HCT116 (cell line): ENCODE data around the gene CCNK. TPM values are rescaled to one million over a fixed set of nuclear protein-coding genes. Genes with fewer than 3 reads are reported as not detected.

Experiments
- ATAC-seq: fragments of 200-7000 bp; cut with Tn5 transposase; 2 replicates; pipeline ENCODE4 v1.9.1; 2020; ENCODE audit warnings: mild to moderate bottlenecking, moderate library complexity
- BruUV-seq: library from RNA; stranded (reverse); fragments of 400-500 nt; replicated peaks from 2 replicates; lab custom pipeline; 2021; lab: Mats Ljungman, UMichigan
- CTCF ChIA-PET: fragments of 300-600 bp; sonication (Branson Sonifier 250); formaldehyde crosslinking; loops from one replicate; lab custom pipeline; 2021; ENCODE audit warnings: antibody characterized with exemption; lab: Charles Lee
- POLR2A ChIA-PET: fragments of 300-600, 350-600 bp; sonication (Branson Sonifier 250); formaldehyde crosslinking; loops from one replicate; lab custom pipeline; 2021; ENCODE audit warnings: antibody characterized with exemption; lab: Charles Lee
- RAD21 ChIA-PET, 2 experiments: fragments of 300-600 bp; sonication (Branson Sonifier 250); formaldehyde crosslinking; loops; one replicate each; lab custom pipeline; 2023; ENCODE audit warnings: low total read pairs in 2 of 2; ENCODE audit not compliant: uncharacterized antibody in 2 of 2, unreplicated experiment in 2 of 2, low non-redundant PET in 1 of 2; lab: Charles Lee
- DNase-seq: peaks from one replicate; pipeline ENCODE4 v3.0.0-alpha.2; 2010; ENCODE audit warnings: low read depth, low spot score
- H2AFZ ChIP-seq: fragments of 200-600 bp; shearing (Covaris generic), sonication (generic); 2 replicates; pipeline ENCODE4 v1.6.1; 2017; ENCODE audit warnings: low read depth, mixed run types, mixed read lengths, antibody characterized with exemption, low read length; ENCODE audit not compliant: poor library complexity, severe bottlenecking
- H3K27ac ChIP-seq: 2 replicates; pipeline ENCODE4 v1.5.1; 2012; ENCODE audit warnings: low read depth, low read length
- H3K27me3 ChIP-seq: fragments of 200-600 bp; sonication (generic); 2 replicates; pipeline ENCODE4 v1.6.1; 2016; ENCODE audit warnings: mixed run types, low read length, mixed read lengths; ENCODE audit not compliant: insufficient read depth
- H3K36me3 ChIP-seq, 2 experiments: fragments of 200-500 bp in 1 of 2; fragments of 200-600 bp in 1 of 2; sonication (Bioruptor generic) in 1 of 2; sonication (generic) in 1 of 2; 2 replicates each; pipeline versions ENCODE4 v1.5.1 to v1.6.1; 2014 to 2016; ENCODE audit warnings: low read length in 2 of 2, inconsistent platforms in 1 of 2, mixed read lengths in 1 of 2, mixed run types in 1 of 2; ENCODE audit not compliant: insufficient read depth in 2 of 2, control insufficient read depth in 1 of 2
- H3K4me1 ChIP-seq, 2 experiments: fragments of 200-600 bp in 1 of 2; sonication (generic) in 1 of 2; 2 replicates each; pipeline versions ENCODE4 v1.5.1 to v1.6.1; 2012 to 2017; ENCODE audit warnings: low read length in 2 of 2, inconsistent platforms in 1 of 2, mild to moderate bottlenecking in 1 of 2, mixed read lengths in 1 of 2, mixed run types in 1 of 2, moderate library complexity in 1 of 2; ENCODE audit not compliant: insufficient read depth in 2 of 2, control insufficient read depth in 1 of 2
- H3K4me2 ChIP-seq: fragments of 200-600 bp; sonication (generic); 2 replicates; pipeline ENCODE4 v1.6.1; 2017; ENCODE audit warnings: mixed run types, low read length, mixed read lengths
- H3K4me3 ChIP-seq, 2 experiments: fragments of 200-600 bp in 1 of 2; sonication (generic) in 1 of 2; replicated peaks in 1 of 2; 2 replicates each; pipeline ENCODE4 v1.5.1; 2011 to 2016; ENCODE audit warnings: low read length in 2 of 2, control low read depth in 1 of 2, low read depth in 1 of 2, mild to moderate bottlenecking in 1 of 2, mixed read lengths in 1 of 2, mixed run types in 1 of 2
- H3K79me2 ChIP-seq: fragments of 200-600 bp; sonication (generic); 2 replicates; pipeline ENCODE4 v1.6.1; 2017; ENCODE audit warnings: mild to moderate bottlenecking, mixed run types, low read length, moderate library complexity, mixed read lengths; ENCODE audit not compliant: insufficient read depth
- H3K9ac ChIP-seq: fragments of 200-600 bp; sonication (generic); 2 replicates; pipeline ENCODE4 v1.6.1; 2016; ENCODE audit warnings: low read length, mixed read lengths
- H3K9me2 ChIP-seq: fragments of 200-600 bp; sonication (generic), shearing (Covaris generic); 2 replicates; pipeline ENCODE4 v1.6.1; 2017; ENCODE audit warnings: mixed run types, mild to moderate bottlenecking, moderate library complexity; ENCODE audit not compliant: insufficient read depth
- H3K9me3 ChIP-seq, 2 experiments: fragments of 200-500 bp in 1 of 2; fragments of 200-600 bp in 1 of 2; sonication (Bioruptor generic) in 1 of 2; sonication (generic) in 1 of 2; 2 replicates each; pipeline ENCODE4 v1.6.1; 2014 to 2017; ENCODE audit warnings: low read length in 2 of 2, mixed read lengths in 2 of 2, inconsistent platforms in 1 of 2, low read depth in 1 of 2, mild to moderate bottlenecking in 1 of 2, mixed run types in 1 of 2, moderate library complexity in 1 of 2; ENCODE audit not compliant: control insufficient read depth in 1 of 2, insufficient read depth in 1 of 2
- H4K20me1 ChIP-seq: fragments of 200-600 bp; sonication (generic), shearing (Covaris generic); 2 replicates; pipeline ENCODE4 v1.6.1; 2017; ENCODE audit warnings: mixed run types, mild to moderate bottlenecking, moderate library complexity; ENCODE audit not compliant: insufficient read depth
- CEBPB ChIP-seq: IDR thresholded peaks from 2 replicates; pipeline ENCODE4 v1.6.1; 2012; ENCODE audit warnings: low read depth
- EGR1 ChIP-seq: IDR thresholded peaks from 2 replicates; pipeline ENCODE4 v1.6.1; 2012; ENCODE audit warnings: low read depth
- EZH2 ChIP-seq: fragments of 200-600 bp; sonication (generic); IDR thresholded peaks from 2 replicates; pipeline ENCODE4 v1.6.1; 2017; ENCODE audit warnings: antibody characterized with exemption, mixed run types
- EZH2phosphoT487 ChIP-seq: fragments of 200-600 bp; IDR thresholded peaks from 2 replicates; pipeline ENCODE4 v1.6.1; 2018; ENCODE audit warnings: antibody characterized with exemption, borderline replicate concordance
- FOSL1 ChIP-seq: IDR thresholded peaks from 2 replicates; pipeline ENCODE4 v1.6.1; 2012; ENCODE audit warnings: low read depth
- JUND ChIP-seq: IDR thresholded peaks from 2 replicates; pipeline ENCODE4 v1.6.1; 2012
- RAD21 ChIP-seq: IDR thresholded peaks from 2 replicates; pipeline ENCODE4 v1.6.1; 2012; ENCODE audit warnings: low read depth, mild to moderate bottlenecking
- SIN3A ChIP-seq: IDR thresholded peaks from 2 replicates; pipeline ENCODE4 v1.6.1; 2012; ENCODE audit warnings: low read depth
- SP1 ChIP-seq: IDR thresholded peaks from 2 replicates; pipeline ENCODE4 v1.6.1; 2012; ENCODE audit warnings: low read depth
- SRF ChIP-seq: IDR thresholded peaks from 2 replicates; pipeline ENCODE4 v1.6.1; 2012; ENCODE audit warnings: low read depth
- TCF7L2 ChIP-seq: IDR thresholded peaks from 2 replicates; pipeline ENCODE4 v1.7.0; 2011; ENCODE audit warnings: borderline replicate concordance, inconsistent platforms; ENCODE audit not compliant: insufficient read depth, insufficient read length; ENCODE audit errors: extremely low read depth
- ZNF274 ChIP-seq: fragments of 200-500 bp; sonication (Bioruptor generic); IDR thresholded peaks from 2 replicates; pipeline ENCODE4 v1.6.1; 2014; ENCODE audit warnings: mild to moderate bottlenecking, low read depth, low read length, inconsistent platforms
- intact Hi-C: fragments of 100-400 bp; cut with micrococcal nuclease; formaldehyde crosslinking; loops from 2 replicates; pipeline ENCODE4 v1.10.0; 2022
- total RNA-seq: library from RNA; stranded (reverse); gene quantifications from one replicate; pipeline ENCODE4 v1.2.1, GENCODE V29; 2021; ENCODE audit not compliant: unreplicated experiment
- TF ChIP-seq, protein P1 (sequence below): IDR thresholded peaks from 2 replicates; pipeline ENCODE4 v1.6.1; 2011; ENCODE audit warnings: mild to moderate bottlenecking, low read length, moderate library complexity; ENCODE audit not compliant: insufficient replicate concordance; ENCODE audit errors: extremely low read depth
- TF ChIP-seq, protein P2 (sequence below), 3 experiments: fragments of 200-600 bp in 1 of 3; sonication (generic) in 1 of 3; IDR thresholded peaks in 2 of 3; conservative IDR thresholded peaks in 1 of 3; 2 replicates each; pipeline ENCODE4 v1.5.1; 2012 to 2017; ENCODE audit warnings: low read depth in 2 of 3, low read length in 2 of 3, antibody characterized with exemption in 1 of 3, borderline replicate concordance in 1 of 3, control low read depth in 1 of 3, mild to moderate bottlenecking in 1 of 3, mixed read lengths in 1 of 3, mixed run types in 1 of 3, moderate library complexity in 1 of 3; ENCODE audit not compliant: insufficient read depth in 1 of 3

CCNK gene
- total RNA-seq, 1 experiment from 2014 or later = 68.2 TPM

- TF ChIP-seq, protein P1, sequence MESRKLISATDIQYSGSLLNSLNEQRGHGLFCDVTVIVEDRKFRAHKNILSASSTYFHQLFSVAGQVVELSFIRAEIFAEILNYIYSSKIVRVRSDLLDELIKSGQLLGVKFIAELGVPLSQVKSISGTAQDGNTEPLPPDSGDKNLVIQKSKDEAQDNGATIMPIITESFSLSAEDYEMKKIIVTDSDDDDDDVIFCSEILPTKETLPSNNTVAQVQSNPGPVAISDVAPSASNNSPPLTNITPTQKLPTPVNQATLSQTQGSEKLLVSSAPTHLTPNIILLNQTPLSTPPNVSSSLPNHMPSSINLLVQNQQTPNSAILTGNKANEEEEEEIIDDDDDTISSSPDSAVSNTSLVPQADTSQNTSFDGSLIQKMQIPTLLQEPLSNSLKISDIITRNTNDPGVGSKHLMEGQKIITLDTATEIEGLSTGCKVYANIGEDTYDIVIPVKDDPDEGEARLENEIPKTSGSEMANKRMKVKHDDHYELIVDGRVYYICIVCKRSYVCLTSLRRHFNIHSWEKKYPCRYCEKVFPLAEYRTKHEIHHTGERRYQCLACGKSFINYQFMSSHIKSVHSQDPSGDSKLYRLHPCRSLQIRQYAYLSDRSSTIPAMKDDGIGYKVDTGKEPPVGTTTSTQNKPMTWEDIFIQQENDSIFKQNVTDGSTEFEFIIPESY = no peak
- no peak for TF ChIP-seq EGR1
- TF ChIP-seq FOSL1 = no peak
- TF ChIP-seq JUND = no peak
- TF ChIP-seq SRF = no peak
Measured at GRCh38 chr14:99507860-99508640, 26.8 kb downstream of the CCNK start (continued).

DNA sequence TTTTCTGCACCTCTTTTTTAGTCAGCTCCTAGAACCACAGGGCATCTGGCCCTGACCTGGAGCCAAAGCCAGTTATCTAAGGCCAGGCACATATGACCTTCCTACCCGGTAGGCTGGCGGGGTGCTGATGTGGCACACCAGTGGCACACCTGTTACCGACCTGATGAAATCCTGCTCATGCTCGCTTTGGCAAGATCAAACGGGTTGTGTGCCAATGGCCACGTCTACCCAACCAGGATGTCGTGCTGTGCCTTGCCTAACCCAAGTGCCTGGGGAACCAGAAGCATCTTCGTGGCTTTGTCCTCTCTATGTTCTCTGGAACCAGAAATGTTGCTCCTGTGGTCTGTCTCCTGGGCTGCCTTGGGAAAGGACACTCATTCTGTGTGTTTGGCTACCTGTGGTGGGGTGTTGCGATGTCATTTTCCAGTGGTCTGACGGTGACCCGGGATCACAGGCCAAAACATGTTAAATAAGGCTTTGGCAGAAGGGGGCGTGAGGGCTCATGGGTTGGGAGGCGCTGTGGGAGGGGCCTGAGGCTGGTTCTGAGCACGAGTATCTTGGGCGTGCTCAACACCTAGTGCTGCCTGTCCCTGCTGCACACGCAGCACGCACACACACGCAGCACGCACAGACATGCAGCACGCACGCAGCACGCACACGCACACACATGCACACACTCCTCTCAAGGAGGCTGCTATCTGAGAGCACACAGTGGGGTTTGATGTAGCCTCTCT, 27.9 kb downstream of the CCNK start:
- Histone ChIP-seq H4K20me1 (no peaks in the 10 kb centered on the region), H3K27me3 (no peaks in the 10 kb centered on the region), H3K4me3 (no peak overlapping the region), H3K79me2 (no peaks in the 10 kb centered on the region), H3K27ac (no peak overlapping the region), H3K9me2 (no peaks in the 10 kb centered on the region), H3K4me1 (no peaks in the 10 kb centered on the region), H2AFZ (no peak overlapping the region), H3K4me2 (no peak overlapping the region), H3K36me3 (peaks cover 22 to 38% of the 10 kb centered on the region in 2 experiments; a peak in 3 of 4 replicates), H3K9ac (no peak overlapping the region), H3K9me3 (no peaks in the 10 kb centered on the region)
- intact Hi-C loops = no loop called here
- DNase-seq (no peak), ATAC-seq (peak; percentile 43)
- no TSS peak for BruUV-seq
- CTCF ChIA-PET = no interaction called here
- RAD21 ChIA-PET = no interaction called here
- POLR2A ChIA-PET = no interaction called here
- TF ChIP-seq, protein P1 = no peak
- TF ChIP-seq SIN3A (no peak), TCF7L2 (no peak), SP1 (no peak), EZH2phosphoT487 (no peak), FOSL1 (no peak), RAD21 (no peak), EZH2 (no peak), ZNF274 (no peak), EGR1 (no peak), CEBPB (no peak)
- TF ChIP-seq, protein P2, sequence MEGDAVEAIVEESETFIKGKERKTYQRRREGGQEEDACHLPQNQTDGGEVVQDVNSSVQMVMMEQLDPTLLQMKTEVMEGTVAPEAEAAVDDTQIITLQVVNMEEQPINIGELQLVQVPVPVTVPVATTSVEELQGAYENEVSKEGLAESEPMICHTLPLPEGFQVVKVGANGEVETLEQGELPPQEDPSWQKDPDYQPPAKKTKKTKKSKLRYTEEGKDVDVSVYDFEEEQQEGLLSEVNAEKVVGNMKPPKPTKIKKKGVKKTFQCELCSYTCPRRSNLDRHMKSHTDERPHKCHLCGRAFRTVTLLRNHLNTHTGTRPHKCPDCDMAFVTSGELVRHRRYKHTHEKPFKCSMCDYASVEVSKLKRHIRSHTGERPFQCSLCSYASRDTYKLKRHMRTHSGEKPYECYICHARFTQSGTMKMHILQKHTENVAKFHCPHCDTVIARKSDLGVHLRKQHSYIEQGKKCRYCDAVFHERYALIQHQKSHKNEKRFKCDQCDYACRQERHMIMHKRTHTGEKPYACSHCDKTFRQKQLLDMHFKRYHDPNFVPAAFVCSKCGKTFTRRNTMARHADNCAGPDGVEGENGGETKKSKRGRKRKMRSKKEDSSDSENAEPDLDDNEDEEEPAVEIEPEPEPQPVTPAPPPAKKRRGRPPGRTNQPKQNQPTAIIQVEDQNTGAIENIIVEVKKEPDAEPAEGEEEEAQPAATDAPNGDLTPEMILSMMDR (IDR thresholded peaks at IDR 0.05 in 2 of 3, conservative IDR thresholded peaks at IDR 0.05 in 1 of 3; ENCODE audit: borderline replicate concordance in 1 of 3, insufficient read depth in 1 of 3, low read depth in 2 of 3, low read length in 2 of 3) = no peak
